ENCODE results near the gene MTCL1.

MTCL1 gene

DNA sequence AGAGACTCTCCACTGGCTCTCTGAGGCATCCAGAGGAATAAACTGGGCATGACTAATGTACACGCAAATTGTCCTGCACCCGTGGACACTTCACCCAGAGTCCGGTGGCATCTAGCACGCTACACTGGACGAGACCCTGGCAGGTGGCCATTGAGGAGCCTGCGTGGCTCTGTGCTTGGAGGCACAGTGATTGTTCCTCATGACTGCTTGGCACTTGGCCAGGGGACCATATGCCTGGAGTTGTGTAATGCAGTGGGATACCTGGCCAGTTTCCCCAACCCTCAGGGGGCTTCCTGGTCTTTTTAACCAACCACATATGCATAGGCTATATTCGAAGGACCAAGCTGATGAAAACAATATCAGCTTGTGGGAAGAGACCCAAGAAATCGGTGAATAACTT is 66.6 kb downstream of the MTCL1 start:
- DNase-seq (ENCODE audit: low read depth in 2 of 2): no peak

DNA sequence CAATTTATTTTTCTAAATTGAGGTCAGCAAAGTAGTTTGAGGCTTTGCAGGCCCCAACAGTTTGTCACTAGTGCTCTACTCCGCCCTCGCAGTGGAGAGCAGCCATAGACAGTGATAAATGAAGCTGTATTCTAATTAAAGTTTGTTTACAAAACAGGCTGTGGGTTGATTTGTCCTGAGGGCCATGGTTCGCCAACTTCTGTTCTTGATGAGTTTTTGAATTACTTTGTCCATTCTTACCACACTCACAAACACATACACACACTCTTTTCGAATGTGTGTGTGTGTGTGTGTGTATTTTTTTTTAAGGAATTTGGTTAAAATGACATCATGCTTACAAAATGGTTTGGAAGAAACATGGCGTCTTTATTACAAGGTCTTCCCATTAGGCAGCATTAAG is 68.6 kb downstream of the MTCL1 start:
- no peak for DNase-seq (ENCODE audit: low read depth in 2 of 2)

- no peak for DNase-seq (ENCODE audit: low read depth in 2 of 2)
Observed at GRCh38 chr18:8776013-8776943, 70.9 kb downstream of the MTCL1 start.

GRCh38 chr18:8777846-8778245 is 72.5 kb downstream of the MTCL1 start:
- no peak for DNase-seq (ENCODE audit: low read depth in 2 of 2)

GRCh38 chr18:8778386-8778785 is 73.0 kb downstream of the MTCL1 start:
- no peak for DNase-seq (ENCODE audit: low read depth in 2 of 2)

DNA sequence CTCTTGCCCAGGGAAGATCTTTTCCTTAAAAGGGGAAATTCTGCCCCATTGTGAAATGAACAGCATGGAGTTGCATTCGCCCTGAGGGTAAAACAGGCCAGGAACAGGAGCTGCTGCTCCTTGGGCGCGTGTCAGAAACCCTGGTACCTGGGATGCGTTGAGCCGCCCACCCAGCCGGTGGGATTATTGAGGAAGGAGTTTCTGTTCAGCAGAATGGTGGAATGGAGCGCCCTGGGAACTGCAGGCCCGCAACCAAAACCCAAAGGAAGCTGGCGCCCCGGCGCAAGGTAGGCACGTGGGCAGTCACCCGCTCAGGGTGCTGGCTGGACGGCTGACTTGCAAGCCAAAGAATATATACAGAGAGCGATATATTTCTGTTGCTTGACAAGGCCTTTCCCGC is 73.5 kb downstream of the MTCL1 start:
- no peak for DNase-seq (ENCODE audit: low read depth in 2 of 2)

DNA sequence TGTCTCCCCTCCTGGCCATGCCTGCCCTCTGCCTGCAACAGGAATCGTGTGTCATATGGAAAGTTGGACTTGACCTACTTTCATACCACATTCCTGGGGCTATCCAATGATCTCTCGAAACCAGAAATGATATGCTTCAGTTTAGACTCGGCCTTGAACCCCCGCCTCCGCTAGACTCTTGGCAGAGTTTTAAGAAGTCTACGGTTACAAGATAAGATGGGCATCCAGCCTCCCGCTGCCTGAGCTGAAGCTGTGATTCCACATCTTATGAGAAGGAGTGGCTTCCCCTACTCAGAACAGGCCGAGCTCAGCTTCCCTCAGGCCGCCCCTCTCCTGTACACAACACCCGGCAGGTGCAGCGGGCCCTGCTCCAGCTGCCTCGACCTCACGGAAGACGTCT is 73.9 kb downstream of the MTCL1 start:
- no peak for DNase-seq (ENCODE audit: low read depth in 2 of 2)

DNA sequence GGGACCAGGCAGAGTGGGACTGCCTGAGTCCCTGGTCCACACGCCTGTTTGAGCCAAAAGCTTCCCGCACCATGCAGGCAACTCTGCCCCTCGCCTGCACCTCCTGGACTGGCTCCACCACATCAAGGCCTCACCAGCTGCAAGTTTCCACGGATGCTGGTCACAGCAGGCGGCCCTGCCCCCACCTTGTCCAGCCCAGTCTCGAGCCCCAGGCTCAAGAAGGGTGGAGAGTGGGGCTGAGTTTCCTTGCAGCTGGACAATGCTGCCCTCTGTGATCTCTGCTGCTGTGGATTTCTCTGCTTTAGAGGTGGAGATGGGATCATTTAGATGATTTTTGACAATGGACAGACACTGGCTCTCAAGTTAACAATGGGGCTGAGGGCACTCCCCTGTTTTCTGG is 74.9 kb downstream of the MTCL1 start:
- no peak for DNase-seq (ENCODE audit: low read depth in 2 of 2)

- DNase-seq (ENCODE audit: low read depth in 2 of 2): no peak
Observed at GRCh38 chr18:8781671-8782070, 76.3 kb downstream of the MTCL1 start.

- DNase-seq (ENCODE audit: low read depth in 2 of 2): no peak
Observed at GRCh38 chr18:8783335-8783993, 78.1 kb downstream of the MTCL1 start.

GRCh38 chr18:8783994-8784530 is 78.7 kb downstream of the MTCL1 start:
- no peak for DNase-seq (ENCODE audit: low read depth in 2 of 2)

DNA sequence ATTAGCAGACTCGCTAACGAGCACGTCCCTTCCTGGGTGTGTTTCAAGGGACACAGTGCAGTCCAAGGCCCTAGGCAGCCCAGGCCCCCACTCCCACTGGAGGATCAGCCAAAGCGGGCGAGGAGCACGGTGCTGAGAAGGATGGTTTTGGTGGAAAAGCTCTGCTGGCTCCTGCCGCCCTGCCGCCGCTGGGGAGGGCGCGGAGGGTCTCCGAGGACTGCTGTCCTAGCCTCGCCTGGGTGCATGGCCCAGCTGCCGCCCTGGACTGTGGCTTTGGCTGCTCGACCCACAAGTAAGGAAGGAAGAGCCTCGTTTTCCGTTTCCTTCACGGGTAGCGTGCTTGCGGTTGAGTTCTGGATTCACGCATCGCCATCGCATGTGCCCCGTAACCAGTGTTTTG is 79.9 kb downstream of the MTCL1 start:
- no peak for DNase-seq (ENCODE audit: low read depth in 2 of 2)

DNA sequence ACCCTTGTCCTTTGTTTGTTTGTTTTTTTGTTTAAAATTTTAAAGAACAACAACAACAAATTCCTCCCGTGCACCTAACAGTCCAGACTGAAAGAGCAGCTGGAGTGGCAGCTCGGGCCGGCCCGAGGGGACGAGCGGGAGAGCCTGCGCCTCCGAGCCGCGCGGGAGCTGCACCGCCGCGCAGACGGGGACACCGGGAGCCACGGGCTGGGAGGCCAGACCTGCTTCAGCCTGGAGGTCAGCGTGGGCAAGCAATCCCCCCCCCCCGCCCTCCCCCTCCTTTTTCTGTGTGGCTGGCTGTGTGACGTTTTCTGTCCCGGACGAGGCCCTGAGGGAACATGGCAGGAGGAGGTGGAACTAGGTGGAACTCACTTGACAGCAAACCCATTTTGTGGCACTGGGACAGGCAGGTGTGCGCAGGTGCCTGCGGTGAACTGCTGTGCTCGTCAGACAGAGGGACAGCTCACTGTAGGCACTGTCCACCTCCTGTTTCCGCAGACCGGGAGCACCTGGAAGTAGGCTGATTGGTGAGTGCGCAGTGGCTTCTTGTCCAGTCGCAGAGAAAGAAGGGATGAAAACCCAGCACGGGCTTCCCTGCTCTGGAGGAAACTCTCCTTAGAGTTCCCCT is 80.6 kb downstream of the MTCL1 start:
- DNase-seq (ENCODE audit: low read depth in 2 of 2): no peak

DNA sequence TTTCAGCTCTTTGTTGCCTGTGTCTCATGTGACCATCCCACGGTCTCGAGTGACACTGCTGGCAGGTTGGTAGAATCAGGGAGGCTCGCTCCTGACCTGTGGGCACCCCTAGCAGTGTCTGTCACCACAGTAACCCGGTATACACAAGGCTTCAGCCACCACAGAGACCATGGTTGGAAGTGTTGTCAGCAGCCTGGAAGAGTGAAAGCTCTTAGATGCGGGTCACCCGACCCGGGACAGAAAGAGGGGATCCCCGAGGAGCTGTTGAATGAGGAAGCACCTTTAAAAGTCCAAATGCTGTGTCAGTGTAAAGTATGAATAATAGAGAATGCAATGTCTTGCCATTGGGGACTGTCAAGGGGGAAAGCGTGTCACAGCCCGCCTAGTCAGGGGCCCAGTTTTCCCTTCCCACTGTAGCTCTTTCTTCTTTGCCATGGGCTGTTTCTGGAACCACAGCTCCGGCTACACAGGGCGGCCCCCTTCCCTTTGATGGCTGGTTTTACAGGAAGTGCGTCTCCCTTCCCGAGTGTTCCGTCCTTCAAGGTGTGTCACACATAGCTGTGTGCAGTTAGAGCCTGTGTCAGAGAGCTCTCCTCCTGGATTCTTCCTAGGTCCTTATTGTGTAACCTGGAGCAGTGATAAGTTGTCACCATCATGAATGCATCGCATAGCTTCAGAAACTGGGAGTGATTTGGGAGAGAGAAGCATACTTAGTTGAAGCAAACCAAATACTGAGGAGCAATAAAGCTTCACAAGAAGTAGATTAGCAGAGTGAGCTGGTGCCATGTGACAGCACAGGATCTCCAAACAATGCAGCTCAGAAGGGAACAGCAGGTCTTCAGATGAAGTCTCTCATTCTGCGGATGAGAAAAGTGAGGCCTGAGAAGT is 81.4 kb downstream of the MTCL1 start:
- no peak for DNase-seq (ENCODE audit: low read depth in 2 of 2)

DNA sequence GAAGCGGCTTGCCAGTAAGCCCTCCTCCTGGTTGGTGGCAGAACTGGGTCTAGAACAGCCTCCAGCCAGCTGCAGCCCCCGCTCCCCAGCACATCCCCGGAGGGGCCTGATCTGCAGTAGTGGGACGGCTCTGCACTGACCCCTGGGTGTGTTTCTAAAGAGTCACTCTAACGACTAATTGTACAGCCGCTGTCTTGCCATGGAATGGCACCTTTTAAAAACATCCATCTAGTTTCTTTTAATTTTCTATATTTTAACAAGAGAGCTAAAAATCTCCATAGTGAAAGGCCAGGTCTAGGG is 82.0 kb downstream of the MTCL1 start:
- DNase-seq (ENCODE audit: low read depth in 2 of 2): no peak

GRCh38 chr18:8787794-8788193 is 82.4 kb downstream of the MTCL1 start:
- no peak for DNase-seq (ENCODE audit: low read depth in 2 of 2)

DNA sequence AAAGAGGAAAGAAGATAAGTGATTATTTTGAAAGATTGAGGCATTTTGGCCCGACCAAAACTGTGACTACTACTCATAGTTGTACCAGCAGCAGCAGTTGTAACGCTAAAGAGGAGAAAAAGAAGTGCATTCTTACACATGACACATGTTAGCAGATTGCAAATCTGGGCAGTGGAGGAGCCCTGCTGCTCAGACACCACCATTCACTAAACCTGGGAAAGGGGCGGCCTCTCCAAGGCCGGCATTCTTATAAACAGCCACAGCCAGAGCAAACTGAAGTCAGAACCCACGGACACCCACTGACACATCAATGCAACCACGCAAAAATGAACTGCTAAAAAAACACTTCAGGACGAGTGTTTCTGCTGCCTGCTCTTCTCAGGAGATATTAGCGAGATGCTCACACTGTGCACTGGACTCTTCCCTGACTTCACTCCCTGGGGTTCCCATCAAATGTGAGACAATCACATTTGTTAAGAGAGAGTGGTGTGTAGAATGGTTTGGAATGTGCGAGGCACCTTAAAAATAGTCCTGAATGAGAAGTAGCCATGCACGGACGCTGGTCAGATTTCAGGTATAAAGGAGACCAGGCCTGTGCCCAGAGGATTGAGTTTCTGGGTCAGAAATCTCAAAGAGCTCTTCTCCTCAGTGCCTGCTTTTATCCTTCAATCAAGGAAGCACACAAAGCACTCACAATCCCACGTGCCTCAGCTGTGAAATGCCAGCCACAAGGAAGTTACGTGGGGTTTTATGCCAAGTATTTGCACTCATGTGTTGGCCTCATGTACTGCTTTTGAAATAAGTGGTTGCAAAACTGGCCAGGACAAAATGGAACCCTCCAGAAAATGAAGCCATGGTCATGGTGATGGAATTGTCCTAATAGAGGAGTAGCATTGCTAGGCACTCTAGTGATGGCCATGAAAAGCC is 83.4 kb downstream of the MTCL1 start:
- no peak for DNase-seq (ENCODE audit: low read depth in 2 of 2)

GRCh38 chr18:8791171-8791651 is 85.9 kb downstream of the MTCL1 start:
- DNase-seq (ENCODE audit: low read depth in 2 of 2): no peak

DNA sequence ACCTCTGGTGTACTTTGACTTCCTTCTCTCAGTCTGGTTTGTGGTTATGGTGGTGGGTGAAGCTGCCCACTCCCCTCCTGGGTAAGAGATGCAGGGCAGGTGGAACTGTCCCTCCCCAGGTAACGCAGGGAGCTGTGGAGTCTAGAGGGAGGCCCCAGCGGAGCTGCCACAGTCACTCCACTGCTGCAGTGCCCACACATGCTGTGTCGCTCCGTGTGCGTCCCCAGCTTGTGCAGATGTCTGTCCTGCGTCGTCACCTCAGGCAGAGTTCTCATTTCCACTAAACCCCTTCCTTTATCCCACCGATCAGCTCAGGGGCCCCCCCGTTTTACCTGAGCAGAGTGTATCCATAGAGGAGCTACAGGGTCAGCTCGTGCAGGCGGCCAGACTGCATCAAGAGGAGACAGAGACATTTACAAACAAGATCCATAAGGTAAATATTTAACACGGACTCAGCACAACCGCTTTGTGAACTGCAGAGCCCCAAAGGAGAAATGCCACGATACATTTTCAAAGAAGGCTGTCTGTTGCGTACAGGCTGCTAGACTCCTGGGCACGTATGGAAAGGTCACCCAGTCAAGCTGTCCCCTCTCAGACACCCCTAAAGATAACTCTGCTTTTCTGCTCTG is 87.4 kb downstream of the MTCL1 start:
- DNase-seq (ENCODE audit: low read depth in 2 of 2): no peak

All from stimulated activated CD8-positive, alpha-beta memory T cell treated with anti-CD3 and anti-CD28 coated beads, Interleukin-2, amount 100 ng/mL, for 1 hour (primary cell).